ENCODE data around the gene PHLDB2.

- TF ChIP-seq CTCF (IDR thresholded peaks at IDR 0.05) (no peak), EP300 (IDR thresholded peaks at IDR 0.05) (no peak), POLR2AphosphoS5 (IDR thresholded peaks at IDR 0.05) (no peak)
Observed at GRCh38 chr3:111921181-111921580, 62.1 kb downstream of the PHLDB2 start.

All from esophagus muscularis mucosa (tissue), 4 donors.